Thymus (tissue), 11 donors: ENCODE data around the gene PRKAG1. TPM values are rescaled to one million over a fixed set of nuclear protein-coding genes. Genes with fewer than 3 reads are reported as not detected.
A peak's percentile ranks its signal among the peaks of the same experiment; 100 is the strongest.

Experiments used
- DNase-seq, 9 donors: peaks; one replicate each; pipeline ENCODE4 v3.0.0-alpha.2; 2013; ENCODE audit warnings: low spot score in 9 of 9, low read depth in 6 of 9, missing footprints in 1 of 9
- H3K27ac ChIP-seq, 2 donors: one replicate each; pipeline ENCODE4 v1.5.1; 2013; ENCODE audit warnings: control low read depth in 1 of 2, low read depth in 1 of 2, low read length in 1 of 2, mild to moderate bottlenecking in 1 of 2, moderate library complexity in 1 of 2
- H3K27me3 ChIP-seq, 2 donors: one replicate each; pipeline ENCODE4 v1.5.1; 2013; ENCODE audit warnings: low read length in 1 of 2; ENCODE audit not compliant: control insufficient read depth in 2 of 2, insufficient read depth in 1 of 2
- H3K36me3 ChIP-seq, 2 donors: one replicate each; pipeline ENCODE4 v1.5.1; 2013; ENCODE audit warnings: low read length in 1 of 2, mild to moderate bottlenecking in 1 of 2, moderate library complexity in 1 of 2; ENCODE audit not compliant: control insufficient read depth in 2 of 2, insufficient read depth in 2 of 2
- H3K4me1 ChIP-seq, 2 donors: one replicate each; pipeline ENCODE4 v1.5.1; 2013; ENCODE audit warnings: low read length in 2 of 2; ENCODE audit not compliant: control insufficient read depth in 2 of 2, insufficient read depth in 2 of 2
- H3K4me3 ChIP-seq, 2 donors: one replicate each; pipeline ENCODE4 v1.5.1; 2013; ENCODE audit warnings: low read length in 2 of 2, control low read depth in 1 of 2, mild to moderate bottlenecking in 1 of 2
- H3K9me3 ChIP-seq, 2 donors: one replicate each; pipeline ENCODE4 v1.5.1; 2013; ENCODE audit warnings: low read length in 1 of 2, mild to moderate bottlenecking in 1 of 2; ENCODE audit not compliant: control insufficient read depth in 2 of 2, insufficient read depth in 1 of 2
- WGBS: extraction: QIAGEN DNeasy Blood & Tissue Kit; methylation state at CpG from one replicate; pipeline ENCODE4 v1.1.7; 2013; 5-methylcytosine and 5-hydroxymethylcytosine counted together
- polyA plus RNA-seq: library from polyadenylated mRNA; stranded (reverse); fragments of 200-250 nt; gene quantifications from one replicate; pipeline ENCODE4 v1.2.3, GENCODE V29; 2013
- total RNA-seq: library from RNA; stranded (reverse); fragments of 120-200 nt; gene quantifications from one replicate; pipeline ENCODE4 v1.2.4, GENCODE V29; 2013
- donor health status: healthy.

The PRKAG1 gene
- total and polyA plus RNA-seq, 2 donors = 58.5 to 65.3 TPM

- peak overlapping the region in 1 of 2 donors; percentile 71 for H3K27ac ChIP-seq
- H3K4me1 ChIP-seq = peaks cover 15 to 39% of the 10 kb centered on the region in 2 donors
- H3K27me3 ChIP-seq = peaks cover 56 to 87% of the 10 kb centered on the region in 2 donors
- 70% methylated on average over 8 of the region's 8 CpGs for WGBS
- no peaks in the 10 kb centered on the region for H3K36me3 ChIP-seq
- peaks cover 1 to 31% of the 10 kb centered on the region in 2 donors for H3K9me3 ChIP-seq
- no peak for DNase-seq
- no peak overlapping the region for H3K4me3 ChIP-seq
These were observed 49.3 kb downstream of the PRKAG1 start for GRCh38 chr12:48969160-48969771.

GRCh38 chr12:48968467-48968866 is 50.1 kb downstream of the PRKAG1 start:
- Histone ChIP-seq H3K27ac (no peak overlapping the region), H3K27me3 (peaks cover 48 to 79% of the 10 kb centered on the region in 2 donors), H3K4me3 (no peak overlapping the region), H3K36me3 (no peaks in the 10 kb centered on the region), H3K4me1 (peaks cover 15 to 36% of the 10 kb centered on the region in 2 donors), H3K9me3 (peaks cover 0 to 26% of the 10 kb centered on the region in 2 donors)
- no peak for DNase-seq
- 87% methylated on average over 3 of the region's 3 CpGs for WGBS

- WGBS = 87% methylated on average over 7 of the region's 7 CpGs
- DNase-seq = no peak
- Histone ChIP-seq H3K4me3 (no peak overlapping the region), H3K9me3 (peaks cover 0 to 25% of the 10 kb centered on the region in 2 donors), H3K27me3 (peaks cover 44 to 75% of the 10 kb centered on the region in 2 donors), H3K27ac (no peak overlapping the region), H3K4me1 (peaks cover 15 to 36% of the 10 kb centered on the region in 2 donors), H3K36me3 (no peaks in the 10 kb centered on the region)
These were observed 50.6 kb downstream of the PRKAG1 start for GRCh38 chr12:48967991-48968390.

GRCh38 chr12:48966177-48966895 is 52.2 kb downstream of the PRKAG1 start:
- Histone ChIP-seq H3K36me3 (no peaks in the 10 kb centered on the region), H3K9me3 (peaks cover 0 to 16% of the 10 kb centered on the region in 2 donors), H3K4me3 (no peak overlapping the region), H3K27ac (no peak overlapping the region), H3K4me1 (peaks cover 15 to 25% of the 10 kb centered on the region in 2 donors), H3K27me3 (peaks cover 33 to 59% of the 10 kb centered on the region in 2 donors)
- DNase-seq = no peak
- WGBS = 85% methylated on average over 20 of the region's 20 CpGs

- no peak for DNase-seq
- Histone ChIP-seq H3K9me3 (peaks cover 0 to 10% of the 10 kb centered on the region in 2 donors), H3K27me3 (peaks cover 24 to 54% of the 10 kb centered on the region in 2 donors), H3K4me3 (no peak overlapping the region), H3K4me1 (peaks cover 12 to 15% of the 10 kb centered on the region in 2 donors), H3K36me3 (no peaks in the 10 kb centered on the region), H3K27ac (no peak overlapping the region)
These were observed 53.2 kb downstream of the PRKAG1 start for GRCh38 chr12:48965298-48965838.

- H3K27me3 ChIP-seq = peaks cover 10 to 27% of the 10 kb centered on the region in 2 donors
- H3K27ac ChIP-seq = no peak overlapping the region
- H3K9me3 ChIP-seq = no peaks in the 10 kb centered on the region
- no peak overlapping the region for H3K4me3 ChIP-seq
- DNase-seq = no peak
- H3K36me3 ChIP-seq = no peaks in the 10 kb centered on the region
- H3K4me1 ChIP-seq = peaks cover 4 to 10% of the 10 kb centered on the region in 2 donors
These were observed 56.8 kb downstream of the PRKAG1 start for GRCh38 chr12:48961801-48962200.

- no peak for DNase-seq
- Histone ChIP-seq H3K9me3 (no peaks in the 10 kb centered on the region), H3K4me1 (peaks cover 6 to 13% of the 10 kb centered on the region in 2 donors), H3K27me3 (peaks cover 8 to 22% of the 10 kb centered on the region in 2 donors), H3K36me3 (no peaks in the 10 kb centered on the region), H3K27ac (no peak overlapping the region), H3K4me3 (no peak overlapping the region)
- WGBS = 83% methylated on average over 4 of the region's 4 CpGs
These were observed 57.2 kb downstream of the PRKAG1 start for GRCh38 chr12:48961331-48961730.

GRCh38 chr12:48960834-48961233 is 57.7 kb downstream of the PRKAG1 start:
- Histone ChIP-seq H3K36me3 (no peaks in the 10 kb centered on the region), H3K27me3 (peaks cover 3 to 17% of the 10 kb centered on the region in 2 donors), H3K4me1 (peaks cover 11 to 18% of the 10 kb centered on the region in 2 donors), H3K9me3 (no peaks in the 10 kb centered on the region), H3K4me3 (no peak overlapping the region), H3K27ac (no peak overlapping the region)
- no peak for DNase-seq
- 92% methylated on average over 3 of the region's 3 CpGs for WGBS

GRCh38 chr12:48958049-48958388 is 60.6 kb downstream of the PRKAG1 start:
- H3K4me1 ChIP-seq = peaks cover 17 to 25% of the 10 kb centered on the region in 2 donors
- no peaks in the 10 kb centered on the region for H3K9me3 ChIP-seq
- WGBS = 23% methylated on average over 3 of the region's 3 CpGs
- H3K36me3 ChIP-seq = peaks cover 0 to 8% of the 10 kb centered on the region in 2 donors
- peaks cover 0 to 10% of the 10 kb centered on the region in 2 donors for H3K27me3 ChIP-seq
- DNase-seq = no peak
- peak overlapping the region in 1 of 2 donors; percentile 65 for H3K4me3 ChIP-seq
- no peak overlapping the region for H3K27ac ChIP-seq
